ENCODE results near the gene HNRNPUL1. TPM values are rescaled to one million over a fixed set of nuclear protein-coding genes. Genes with fewer than 3 reads are reported as not detected.

The HNRNPUL1 gene
- total and polyA plus RNA-seq, 2 donors (not counting 3 experiments of a cell fraction or from before 2014, with no cell fraction given): 83.2 to 261 TPM

DNA sequence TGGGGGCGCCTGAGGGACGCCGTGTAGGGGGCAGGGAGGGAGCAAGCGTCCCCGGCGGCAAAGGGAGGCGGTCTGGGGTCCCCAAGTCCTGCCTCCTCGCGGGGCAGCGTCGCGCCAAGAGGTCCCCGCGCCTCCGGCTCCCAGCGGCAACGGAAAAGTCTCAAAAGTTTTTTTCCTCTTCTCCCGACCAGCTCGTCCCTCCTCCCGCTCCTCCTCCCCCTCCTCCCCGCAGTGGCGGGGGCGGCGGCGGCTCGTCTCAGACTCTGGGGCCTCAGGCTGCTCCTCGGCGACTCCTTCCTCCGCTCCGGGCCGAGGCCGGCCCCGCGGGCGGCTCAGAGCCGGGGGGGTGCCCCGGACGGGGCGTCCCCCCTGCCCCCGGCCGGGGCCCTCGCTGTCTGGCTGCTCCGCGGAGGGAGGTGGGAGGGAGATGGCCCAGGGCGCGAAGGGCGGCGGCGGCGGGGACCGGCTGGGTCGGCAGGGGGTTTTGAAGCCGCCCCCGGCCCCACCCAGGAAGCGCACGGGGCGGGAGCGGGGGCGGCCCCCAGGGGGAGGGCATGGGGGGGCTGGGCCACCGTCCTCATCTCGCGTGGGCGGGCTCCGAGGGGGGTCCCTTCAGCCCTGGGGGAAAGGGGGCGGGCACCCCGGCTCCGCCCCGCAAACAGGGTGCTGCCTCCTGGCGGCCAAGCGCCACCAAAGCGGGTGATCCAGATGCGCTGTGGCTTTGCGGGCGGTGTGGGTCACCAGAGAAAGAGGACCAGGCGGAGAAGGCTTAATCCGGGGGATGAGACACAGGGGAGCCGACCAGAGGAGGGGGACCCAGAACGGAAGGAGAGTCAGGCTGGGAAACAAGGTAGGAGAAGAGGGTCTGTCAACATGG lies 89.5 kb downstream of the HNRNPUL1 start, which contains the start of gene TGFB1:
Gene TGFB1 (minus strand): TSS at position 457 of the 877 bp plus-strand sequence. CDS start 878 bp downstream, outside the sequence.
- Histone ChIP-seq H3K9me3 (replicated peaks; ENCODE audit: control insufficient read depth, insufficient read depth, low read length) (no peaks in the 10 kb centered on the region), H3K36me3 (ENCODE audit: control insufficient read depth in 2 of 2, extremely low read depth in 1 of 2, insufficient read depth in 2 of 2, low read length in 2 of 2) (no peaks in the 10 kb centered on the region), H3K4me2 (ENCODE audit: insufficient read depth, low read length) (peak within 1 kb of the TSS; percentile 73), H3K79me2 (ENCODE audit: control insufficient read depth, insufficient read depth, low read length) (peaks cover 47% of the 10 kb centered on the region), H3K27ac (ENCODE audit: insufficient read depth, low read depth, low read length) (peak within 1 kb of the TSS; percentile 70), H3K9ac (replicated peaks; ENCODE audit: extremely low read depth, insufficient read depth, low read length) (peak within 1 kb of the TSS; percentile 83), H2AFZ (ENCODE audit: low read depth, low read length) (no peak within 1 kb of the TSS), H3K9me1 (replicated peaks; ENCODE audit: control insufficient read depth, extremely low read depth, insufficient read depth, low read length) (no peaks in the 10 kb centered on the region), H3K4me1 (ENCODE audit: control insufficient read depth, extremely low read depth, insufficient read depth, low read length) (peaks cover 12% of the 10 kb centered on the region), H3K27me3 (ENCODE audit: control insufficient read depth in 2 of 2, insufficient read depth in 2 of 2, low read length in 2 of 2) (no peaks in the 10 kb centered on the region), H3K4me3 (replicated peaks in 1 of 3; ENCODE audit: insufficient read depth in 1 of 3, low read depth in 1 of 3, low read length in 3 of 3) (peak within 1 kb of the TSS; percentile 75 to 99 (median 90)), H4K20me1 (replicated peaks; ENCODE audit: control insufficient read depth, extremely low read depth, insufficient read depth, low read length) (no peaks in the 10 kb centered on the region)
- BruUV-seq (replicated peaks): TSS peak; percentile 82
- DNase-seq (ENCODE audit: low read depth, low spot score) (peak; percentile 81), FAIRE-seq (peak; percentile 67)
- ChIA-PET CTCF (interaction anchor here (0.6 to 3.8 kb wide), 19 partner anchors 11 to 149 kb away, joined by 3 to 65 read pairs (median 8); partner anchors contain the start of genes B9D2 and DMAC2), POLR2A (interaction anchor here (1.5 to 2.0 kb wide), 2 partner anchors 10 to 32 kb away, joined by 4 to 8 read pairs; partner anchors contain the start of gene B9D2)
- intact Hi-C loops (cut with micrococcal nuclease): loop anchor here (1.0 to 5.0 kb wide), 6 partner anchors 44 to 194 kb away; partner anchors contain the start of genes B3GNT8, BCKDHA, EXOSC5 and HNRNPUL1
- TF ChIP-seq, protein P1, sequence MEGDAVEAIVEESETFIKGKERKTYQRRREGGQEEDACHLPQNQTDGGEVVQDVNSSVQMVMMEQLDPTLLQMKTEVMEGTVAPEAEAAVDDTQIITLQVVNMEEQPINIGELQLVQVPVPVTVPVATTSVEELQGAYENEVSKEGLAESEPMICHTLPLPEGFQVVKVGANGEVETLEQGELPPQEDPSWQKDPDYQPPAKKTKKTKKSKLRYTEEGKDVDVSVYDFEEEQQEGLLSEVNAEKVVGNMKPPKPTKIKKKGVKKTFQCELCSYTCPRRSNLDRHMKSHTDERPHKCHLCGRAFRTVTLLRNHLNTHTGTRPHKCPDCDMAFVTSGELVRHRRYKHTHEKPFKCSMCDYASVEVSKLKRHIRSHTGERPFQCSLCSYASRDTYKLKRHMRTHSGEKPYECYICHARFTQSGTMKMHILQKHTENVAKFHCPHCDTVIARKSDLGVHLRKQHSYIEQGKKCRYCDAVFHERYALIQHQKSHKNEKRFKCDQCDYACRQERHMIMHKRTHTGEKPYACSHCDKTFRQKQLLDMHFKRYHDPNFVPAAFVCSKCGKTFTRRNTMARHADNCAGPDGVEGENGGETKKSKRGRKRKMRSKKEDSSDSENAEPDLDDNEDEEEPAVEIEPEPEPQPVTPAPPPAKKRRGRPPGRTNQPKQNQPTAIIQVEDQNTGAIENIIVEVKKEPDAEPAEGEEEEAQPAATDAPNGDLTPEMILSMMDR (IDR thresholded peaks at IDR 0.05; ENCODE audit: extremely low read depth in 1 of 2, insufficient read depth in 1 of 2, low read depth in 1 of 2, low read length in 2 of 2): peak; percentile 92 to 96
- TF ChIP-seq EZH2 (IDR thresholded peaks at IDR 0.05; ENCODE audit: borderline replicate concordance, low read depth, low read length, severe bottlenecking) (no peak), POLR2AphosphoS5 (IDR thresholded peaks at IDR 0.05; ENCODE audit: insufficient read depth, low read depth, low read length) (peak; percentile 96), MYC (IDR thresholded peaks at IDR 0.05; ENCODE audit: low read depth, low read length) (no peak), GATA2 (IDR thresholded peaks at IDR 0.05; ENCODE audit: insufficient read depth, insufficient read length, low read depth, low read length) (no peak), FOS (IDR thresholded peaks at IDR 0.05; ENCODE audit: borderline replicate concordance, insufficient read depth, low read length) (no peak), JUN (IDR thresholded peaks at IDR 0.05; ENCODE audit: borderline replicate concordance, insufficient read depth, insufficient read length, low read depth) (no peak), POLR2A (IDR thresholded peaks at IDR 0.05; ENCODE audit: low read depth, low read length) (peak; percentile 88)
- TF ChIP-seq, protein P2, sequence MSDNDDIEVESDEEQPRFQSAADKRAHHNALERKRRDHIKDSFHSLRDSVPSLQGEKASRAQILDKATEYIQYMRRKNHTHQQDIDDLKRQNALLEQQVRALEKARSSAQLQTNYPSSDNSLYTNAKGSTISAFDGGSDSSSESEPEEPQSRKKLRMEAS (IDR thresholded peaks at IDR 0.05; ENCODE audit: insufficient read depth, insufficient read length): no peak
- dilution Hi-C loops (cut with MboI; ENCODE audit: extremely low pct_ligation_motif_present, low sequenced_read_pairs): no loop called here

All from endothelial cell of umbilical vein (primary cell).